ENCODE data around the gene VSTM5.
"Not testable (repeated sequence)": the region's sequence is repeated elsewhere in the genome, so short reads cannot be mapped to it uniquely, and the experiment has no call there.

The VSTM5 gene, protein sequence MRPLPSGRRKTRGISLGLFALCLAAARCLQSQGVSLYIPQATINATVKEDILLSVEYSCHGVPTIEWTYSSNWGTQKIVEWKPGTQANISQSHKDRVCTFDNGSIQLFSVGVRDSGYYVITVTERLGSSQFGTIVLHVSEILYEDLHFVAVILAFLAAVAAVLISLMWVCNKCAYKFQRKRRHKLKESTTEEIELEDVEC
- long read RNA-seq, donor 1, result 0 reads
- long read RNA-seq, donor 2, result 0 reads
- long read RNA-seq, donor 3, result 0 reads
- long read RNA-seq, donor 4, result 0 reads
- long read RNA-seq, donor 5, result 0 reads
- long read RNA-seq, donor 6, result 0 reads
- long read RNA-seq, donor 7, result 0 reads
- long read RNA-seq, donor 8, partial matches to known transcripts, result 0 of 1 reads
- long read RNA-seq, donor 8, other reads (novel, unspliced or antisense), result 0 of 1 reads

DNA sequence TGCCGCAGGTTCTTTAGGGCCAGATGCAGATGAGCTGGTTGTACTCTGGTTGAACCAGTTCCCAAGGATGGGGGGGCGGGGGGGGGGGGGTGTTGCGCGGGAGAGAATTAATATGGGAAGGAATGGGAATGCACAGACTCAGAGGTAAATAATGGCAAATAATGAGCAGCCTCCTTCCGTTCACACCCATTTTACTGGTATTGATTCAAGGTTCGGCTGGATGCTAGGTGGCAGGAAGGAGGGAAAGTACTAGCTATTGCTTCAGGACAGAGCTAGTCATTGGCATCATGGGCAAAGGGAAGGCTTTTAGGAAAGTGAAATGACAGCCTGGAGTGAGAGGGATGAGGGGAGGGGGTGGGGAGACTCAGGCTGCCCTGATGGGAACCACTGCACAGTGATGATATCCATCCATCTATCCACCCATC lies at the start of gene VSTM5:
Gene VSTM5, minus strand, starts transcription at position 25 of the 425 bp plus-strand sequence. CDS start 116 bp downstream, outside the sequence.
- DNase-seq, result no peak

DNA sequence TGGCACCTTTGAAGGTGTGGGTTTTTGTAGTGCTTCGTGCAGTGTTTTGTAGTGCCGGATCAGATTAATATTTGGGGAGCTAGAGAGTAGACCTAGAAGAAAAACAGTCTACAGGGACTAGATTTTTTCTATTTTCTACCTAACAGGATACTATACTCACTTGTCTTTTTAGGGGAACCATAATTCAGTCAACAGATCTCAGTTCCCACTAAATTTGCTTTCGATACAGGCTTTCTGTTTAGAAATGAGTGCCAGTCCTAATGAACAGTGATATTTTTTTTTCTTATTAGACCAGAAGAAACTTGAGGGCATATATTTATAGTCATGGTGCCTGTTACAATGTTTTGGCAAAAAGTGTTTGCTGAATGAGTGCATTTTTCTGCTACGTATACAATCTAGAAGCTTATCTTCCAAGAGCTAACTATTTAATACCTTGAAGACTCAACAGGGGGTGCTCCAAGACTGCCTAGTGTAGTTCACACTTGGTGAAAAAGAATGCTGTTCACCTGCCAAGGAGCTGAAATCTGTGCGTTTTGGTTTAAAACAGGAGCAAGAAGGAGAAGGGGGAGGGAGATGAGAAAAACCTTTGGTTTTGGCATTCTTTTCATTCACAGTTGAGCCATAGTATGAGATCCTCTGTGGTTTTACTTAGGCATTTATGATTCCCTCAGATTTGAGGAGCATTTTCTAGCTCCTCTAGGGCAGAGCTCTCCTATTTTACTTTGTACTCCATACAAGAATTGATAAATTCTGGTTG lies 44.9 kb upstream of the VSTM5 start:
- peak; percentile 20 for DNase-seq

DNA sequence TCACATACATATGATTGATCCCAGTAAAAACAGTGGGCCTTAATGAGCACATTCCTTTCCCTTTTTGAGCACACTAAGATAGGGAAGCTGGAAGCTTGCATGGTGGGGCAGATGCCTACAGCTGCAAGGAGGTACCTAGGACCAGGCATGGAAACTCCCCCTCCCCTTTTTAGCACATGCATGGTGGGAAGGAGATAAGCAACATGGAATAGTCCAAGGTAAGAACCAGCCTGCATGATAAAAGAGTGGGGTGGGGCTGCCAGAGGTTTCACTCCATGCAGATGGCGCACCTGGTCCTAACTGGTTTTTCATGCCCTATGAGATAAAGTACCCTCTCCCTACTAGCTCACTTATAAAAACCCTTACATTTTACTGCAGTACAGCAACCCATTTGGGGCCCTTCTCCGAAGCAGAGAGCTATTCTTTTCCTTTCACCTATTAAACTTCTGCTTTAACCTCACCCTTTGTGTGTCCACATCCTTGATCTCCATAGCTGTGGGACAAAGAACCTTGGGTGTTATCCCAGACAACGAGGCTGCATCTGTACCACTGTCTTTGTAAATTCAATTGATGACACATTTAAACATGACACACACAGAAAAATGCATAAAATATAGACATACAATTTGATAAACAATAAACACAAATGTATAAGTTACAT lies 40.1 kb upstream of the VSTM5 start:
- DNase-seq, result no peak

DNA sequence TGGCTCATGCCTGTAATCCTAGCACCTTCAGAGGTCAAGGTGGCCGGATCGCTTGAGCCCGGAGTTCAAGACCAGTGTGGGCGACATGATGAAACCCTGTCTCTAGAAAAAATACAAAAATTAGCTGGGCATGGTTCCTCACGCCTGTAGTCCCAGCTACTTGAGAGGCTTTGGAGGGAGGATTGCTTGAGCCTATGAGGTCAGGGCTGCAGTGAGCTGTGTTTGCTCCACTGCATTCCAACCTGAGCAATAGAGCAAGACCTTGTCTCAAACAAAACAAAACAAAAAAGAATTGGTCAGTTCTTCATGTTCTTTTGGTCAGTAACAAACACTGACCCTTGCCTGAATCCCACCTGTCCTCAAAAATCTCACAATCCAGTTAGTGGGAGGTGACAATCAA lies 36.7 kb upstream of the VSTM5 start:
- no peak for DNase-seq

DNA sequence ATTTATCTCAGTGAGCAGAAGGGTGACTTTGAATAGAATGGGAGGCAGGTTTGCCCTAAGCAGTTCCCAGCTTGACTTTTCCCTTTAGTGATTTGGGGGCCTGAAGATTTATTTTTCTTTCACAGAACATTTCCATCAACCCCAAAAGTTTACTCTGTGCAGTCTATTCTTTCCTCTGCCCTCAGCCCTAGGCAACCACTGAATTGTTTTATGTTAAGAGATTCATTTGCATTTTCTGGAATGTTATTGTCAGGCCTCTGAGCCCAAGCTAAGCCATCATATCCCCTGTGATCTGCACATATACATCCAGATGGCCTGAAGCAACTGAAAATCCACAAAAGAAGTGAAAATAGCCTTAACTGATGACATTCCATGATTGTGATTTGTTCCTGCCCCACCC lies 28.7 kb upstream of the VSTM5 start:
- DNase-seq, result not testable (repeated sequence)

DNA sequence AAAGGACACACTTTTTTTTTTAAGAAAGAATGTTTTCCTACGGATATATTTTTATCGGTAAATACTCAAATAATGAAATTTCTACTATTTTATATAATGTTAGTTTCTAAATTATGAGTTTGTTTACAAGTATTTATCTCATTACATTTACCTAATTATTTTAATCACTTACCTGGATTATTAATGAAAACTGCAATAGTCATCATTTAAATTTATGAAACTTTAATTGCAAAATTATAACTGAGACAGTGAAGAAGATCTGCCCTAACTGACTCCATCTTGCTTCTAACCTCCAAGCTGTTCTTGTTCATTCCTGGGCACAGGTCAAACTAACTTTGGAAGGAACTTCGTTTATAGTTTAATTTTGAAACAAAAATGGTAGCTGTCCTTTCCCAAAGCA lies 25.2 kb upstream of the VSTM5 start:
- DNase-seq, result no peak

DNA sequence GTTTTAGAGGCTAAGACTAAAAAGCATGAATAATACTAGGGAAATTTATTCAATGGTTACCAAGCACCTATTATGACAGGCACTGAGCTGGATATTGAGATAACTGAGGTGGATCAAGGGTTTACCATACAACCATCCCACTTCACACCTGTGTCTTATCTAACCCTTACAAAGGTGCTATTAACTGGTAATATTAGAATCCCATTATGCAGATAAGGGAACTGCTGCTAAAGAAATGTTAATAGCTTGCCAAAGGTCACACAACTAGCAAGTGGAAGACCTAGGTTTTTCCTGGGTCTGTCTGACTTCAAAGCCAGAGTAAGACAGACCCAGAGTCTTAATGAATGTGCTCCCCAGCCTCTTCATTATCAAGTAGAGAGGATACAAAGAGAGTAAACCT lies 21.1 kb upstream of the VSTM5 start:
- no peak for DNase-seq

DNA sequence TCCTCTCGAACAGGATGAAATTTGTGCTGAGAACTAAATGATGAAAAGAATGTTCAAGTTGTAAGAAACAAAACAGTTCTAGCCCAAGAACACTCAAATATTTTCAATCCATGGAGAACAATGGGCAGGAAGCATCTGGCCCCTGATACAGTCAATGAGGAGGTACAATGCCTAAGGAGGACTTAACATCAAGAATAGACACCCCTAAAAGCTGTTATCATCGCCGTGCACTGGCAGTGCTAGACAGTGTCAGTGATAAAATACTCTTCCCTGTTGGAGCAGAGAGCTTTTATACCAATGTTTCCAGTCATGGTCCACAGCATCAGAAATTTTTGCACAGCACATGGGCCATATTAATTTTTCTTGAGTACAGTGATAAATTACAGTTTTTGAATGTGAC lies 20.2 kb upstream of the VSTM5 start:
- DNase-seq, result no peak

DNA sequence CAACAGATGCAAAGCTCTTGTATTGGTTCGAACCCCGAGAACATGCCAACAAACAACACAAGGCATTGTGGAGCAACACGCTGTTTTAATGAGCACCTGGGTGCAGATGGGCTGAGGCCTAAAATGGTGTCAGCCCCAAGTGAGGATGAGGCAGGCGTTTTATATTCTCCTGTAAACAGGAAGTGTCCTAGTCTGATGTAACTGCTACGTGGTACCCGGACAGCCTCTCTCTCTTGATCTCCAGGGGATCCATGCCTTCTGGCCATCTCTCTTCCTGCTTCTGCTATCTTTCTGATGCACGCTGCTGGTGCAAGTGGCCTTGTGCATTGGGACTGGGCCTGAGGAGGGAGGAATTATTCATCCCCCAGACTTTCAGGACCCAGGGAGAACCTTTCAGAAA lies 19.4 kb upstream of the VSTM5 start:
- no peak for DNase-seq

DNA sequence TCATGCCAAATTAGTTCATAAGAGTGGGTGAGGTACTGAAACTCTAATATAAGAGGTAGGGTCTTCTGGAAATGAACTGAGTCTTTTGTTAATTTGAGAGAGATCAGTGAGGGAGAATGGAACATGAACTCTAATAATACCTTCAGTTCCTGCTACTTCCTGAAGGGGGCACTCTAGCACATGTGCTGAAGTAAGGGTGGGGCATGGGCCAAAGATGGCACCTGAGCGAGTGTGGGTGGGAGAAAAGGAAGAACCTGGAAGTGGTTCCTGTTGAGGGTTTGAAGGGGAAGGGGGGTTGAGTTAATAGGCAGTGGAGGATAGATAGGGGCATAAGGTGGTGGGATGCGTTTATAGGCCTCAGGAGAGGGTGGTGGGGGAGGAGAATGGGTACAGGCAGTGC lies 18.0 kb upstream of the VSTM5 start:
- DNase-seq, result not testable (repeated sequence)

DNA sequence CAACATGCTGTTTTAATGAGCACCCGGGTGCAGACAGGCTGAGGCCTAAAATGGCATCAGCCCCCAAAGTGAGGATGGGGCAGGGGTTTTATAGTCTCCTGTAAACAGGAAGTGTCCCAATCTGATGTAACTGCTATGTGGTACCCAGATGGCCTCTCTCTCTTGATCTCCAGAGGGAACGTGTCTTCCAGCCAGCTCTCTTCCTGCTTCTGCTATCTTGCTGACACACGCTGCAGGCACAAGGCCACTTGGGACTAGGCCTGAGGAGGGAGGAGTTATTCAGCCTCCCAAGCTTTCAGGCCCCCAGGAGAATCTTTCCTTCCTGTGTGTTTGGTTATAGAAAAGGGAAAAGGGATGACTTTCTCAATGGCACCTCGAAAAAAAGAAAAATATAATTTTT lies 11.4 kb upstream of the VSTM5 start:
- DNase-seq, result no peak

DNA sequence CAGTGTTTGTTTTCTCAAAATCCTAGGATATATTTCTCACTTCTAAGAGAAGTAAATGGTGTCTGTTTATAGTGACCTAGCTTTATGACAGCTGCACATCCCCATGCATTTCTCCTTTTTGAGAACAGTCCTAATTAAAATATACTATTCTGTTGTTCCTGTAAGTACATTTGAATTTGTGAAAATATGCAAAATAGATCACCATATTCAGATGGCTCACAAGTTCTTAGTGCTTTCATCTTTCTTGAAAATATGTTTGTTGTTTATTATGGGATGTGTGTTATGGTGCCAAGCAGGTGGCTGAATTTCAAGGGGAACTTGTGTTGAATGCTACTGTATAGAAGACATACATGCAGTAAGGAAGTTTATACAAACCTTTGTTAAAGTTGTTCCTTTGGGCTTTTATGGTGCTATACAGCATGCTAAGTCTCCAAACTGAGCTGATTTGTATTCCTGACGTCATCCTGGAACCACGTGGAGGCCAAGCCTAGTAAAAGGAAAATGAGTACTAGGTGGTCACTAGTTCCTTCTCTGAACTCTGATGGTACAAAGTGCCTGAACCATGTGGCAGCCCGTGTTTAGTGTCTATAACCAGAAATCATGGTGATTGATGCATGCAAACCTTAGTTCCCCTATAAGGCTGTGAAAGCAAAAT lies 7.8 kb upstream of the VSTM5 start:
- no peak for DNase-seq

DNA sequence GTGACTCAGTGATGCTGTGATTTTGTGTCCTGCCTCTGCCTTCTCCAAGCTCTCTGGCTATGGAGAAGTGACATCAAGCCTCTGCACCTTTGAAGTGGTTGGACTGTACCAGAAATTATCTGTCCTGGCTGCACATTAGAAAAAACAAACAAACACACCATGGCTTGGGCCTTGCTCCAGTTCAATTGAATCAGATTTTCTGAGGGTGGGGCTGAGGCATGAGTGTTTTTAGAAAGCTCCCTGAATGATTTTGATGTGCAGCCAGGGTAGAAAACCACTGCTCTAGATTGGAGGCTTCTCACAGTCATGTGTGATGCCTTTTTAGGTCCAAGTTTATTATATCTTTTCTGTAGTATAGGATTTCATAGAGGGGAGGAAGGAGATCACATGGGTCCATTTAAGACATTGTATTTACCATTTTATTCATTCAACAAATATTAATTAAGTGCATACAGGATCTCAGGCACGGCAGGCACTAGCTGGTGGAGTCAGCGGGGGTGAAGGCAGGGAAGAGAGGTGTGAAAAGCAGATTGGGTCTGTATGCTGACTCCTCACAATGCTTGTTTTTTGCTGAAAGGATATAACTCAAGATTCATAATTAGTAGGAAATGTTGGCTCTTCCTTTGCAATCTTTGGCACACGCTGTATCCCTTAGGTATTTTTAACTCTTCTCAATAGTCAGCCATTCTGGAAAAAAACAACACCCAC lies 7.1 kb upstream of the VSTM5 start:
- no peak for DNase-seq

DNA sequence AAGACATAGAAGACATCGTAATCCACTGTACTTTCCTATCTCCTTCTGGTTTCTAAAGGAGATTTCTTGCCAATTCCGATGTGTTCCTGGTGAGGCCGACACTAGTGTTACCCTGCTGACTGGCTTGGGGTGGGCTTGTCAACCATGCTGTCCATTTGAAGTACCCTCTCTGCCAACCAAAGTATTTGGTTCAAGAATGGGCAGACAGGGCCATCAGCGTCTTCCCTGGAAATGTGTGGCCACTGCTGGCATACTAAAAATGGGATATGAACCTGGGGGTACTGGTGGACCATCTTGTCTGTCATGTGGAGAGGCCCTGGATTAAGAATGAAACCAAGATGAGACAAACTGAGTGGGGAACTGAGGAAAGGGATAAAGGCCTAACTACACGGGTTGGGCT lies 1.8 kb upstream of the VSTM5 start:
- no peak for DNase-seq

DNA sequence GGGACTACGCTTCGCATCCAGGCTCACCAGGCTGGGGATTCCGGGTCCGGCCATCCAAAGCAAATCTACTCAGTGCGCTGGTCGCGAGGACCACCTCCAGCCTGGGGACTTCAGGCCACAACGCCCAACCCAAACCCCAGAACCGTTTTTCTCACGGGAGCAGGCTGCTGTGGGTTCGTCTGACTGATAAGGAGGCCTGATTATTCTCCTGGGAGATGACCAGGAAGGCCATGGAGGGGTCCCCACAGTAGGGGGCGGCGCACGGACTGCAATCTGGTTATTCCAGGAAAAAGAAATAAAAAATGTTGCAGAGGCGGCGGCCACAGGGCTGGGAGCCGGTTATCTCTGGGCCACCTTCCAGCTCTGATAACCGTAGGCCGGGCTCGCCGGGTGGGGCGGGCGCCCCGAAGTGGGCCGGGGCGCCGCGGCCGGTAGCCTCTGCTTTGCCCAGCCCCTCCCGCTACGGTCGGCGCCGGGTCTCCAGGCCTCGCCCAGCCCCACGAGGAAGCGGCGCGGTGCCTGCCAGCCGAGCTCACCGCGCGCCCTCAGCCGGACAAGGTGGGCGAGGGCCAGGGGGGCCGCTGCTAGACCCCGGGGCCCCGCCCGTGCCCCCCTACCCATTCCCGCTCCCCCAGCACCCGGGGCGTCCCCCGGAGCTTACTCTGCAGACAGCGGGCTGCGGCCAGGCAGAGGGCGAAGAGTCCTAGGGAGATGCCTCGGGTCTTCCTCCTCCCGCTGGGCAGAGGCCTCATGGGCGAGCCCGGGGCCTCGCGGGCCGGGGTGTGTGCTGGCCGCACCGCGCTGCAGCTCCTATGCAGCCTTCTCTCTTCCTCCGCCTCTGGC lies 446 bp downstream of the VSTM5 start:
- DNase-seq, result peak; percentile 74

DNA sequence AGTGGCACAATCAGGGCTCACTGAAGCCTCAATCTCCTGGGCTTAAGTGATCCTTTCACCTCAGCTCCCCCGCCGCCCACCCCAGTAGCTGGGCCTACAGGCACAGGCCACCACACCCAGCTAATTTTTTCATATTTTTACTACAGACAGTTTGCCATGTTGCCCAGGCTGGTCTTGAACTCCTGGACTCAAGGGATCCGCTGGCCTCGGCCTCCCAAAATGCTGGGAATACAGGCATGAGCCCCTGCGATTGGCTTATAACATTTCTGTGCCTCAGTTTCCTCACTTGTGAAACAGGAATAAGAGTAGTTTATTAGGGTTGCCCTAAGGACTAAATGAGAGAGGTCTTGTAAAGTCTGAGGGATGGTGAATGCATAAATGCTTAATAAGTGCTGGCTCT lies 1.2 kb downstream of the VSTM5 start:
- no peak for DNase-seq

DNA sequence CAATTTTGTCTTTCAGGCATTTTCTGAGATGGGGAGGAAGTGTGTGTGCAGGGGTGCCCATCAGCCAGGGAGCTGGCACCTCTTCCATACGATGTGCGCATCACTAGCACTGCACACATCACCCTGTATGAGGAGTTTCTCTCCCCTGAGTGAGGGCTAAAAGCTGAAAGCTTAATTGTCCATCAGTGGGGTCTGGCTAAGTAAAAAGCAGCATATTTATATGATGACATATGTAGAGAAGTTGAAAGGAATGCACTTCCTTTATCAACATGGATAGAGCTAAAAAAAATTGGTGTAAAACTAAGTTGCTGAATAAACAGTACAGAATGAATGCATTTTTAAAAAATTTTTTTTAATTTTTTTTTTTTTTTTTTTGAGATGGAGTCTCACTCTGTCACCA lies 4.0 kb downstream of the VSTM5 start:
- no peak for DNase-seq

DNA sequence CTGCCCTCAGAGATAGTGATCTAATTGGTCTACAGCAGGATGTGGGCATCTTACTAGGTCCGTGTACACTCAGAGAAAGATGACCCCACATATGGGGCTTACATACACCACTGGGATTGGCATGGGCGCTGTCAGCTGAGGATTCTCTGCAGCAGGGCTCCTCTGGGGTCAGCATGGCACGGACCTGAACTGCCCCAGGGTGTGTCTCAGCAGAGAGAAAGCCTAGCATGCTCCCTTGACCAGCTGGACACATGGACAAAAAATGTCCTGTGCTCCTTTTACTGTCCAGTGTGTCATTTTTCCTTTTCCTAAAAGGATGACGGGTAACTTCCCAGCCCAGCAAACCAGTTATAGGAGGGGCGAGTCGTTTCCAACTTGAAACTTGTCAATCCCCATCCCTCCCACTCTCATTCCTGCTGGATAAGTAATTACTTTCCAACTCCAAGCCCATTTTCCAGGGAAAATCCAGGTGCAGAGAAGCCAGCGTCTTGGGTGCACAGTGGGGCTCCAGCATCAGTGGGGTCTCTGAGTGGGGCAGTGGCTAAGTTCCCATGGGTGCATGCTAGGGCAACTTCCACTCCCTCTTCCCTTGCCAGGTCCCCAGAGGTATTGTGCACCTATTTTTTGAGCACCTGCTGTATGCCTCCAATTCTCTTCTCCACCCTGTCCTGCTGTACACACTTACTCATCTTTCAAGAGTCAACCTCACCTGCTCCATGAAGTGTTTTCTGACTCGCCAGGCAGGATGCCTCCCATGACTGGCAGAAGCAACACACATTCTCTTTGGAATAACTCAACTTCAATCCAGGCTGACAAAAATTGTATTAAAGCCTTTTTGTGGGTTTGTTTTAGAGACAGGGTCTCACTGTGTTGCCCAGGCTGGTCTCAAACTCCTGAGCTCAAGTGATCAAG lies 5.0 kb downstream of the VSTM5 start:
- DNase-seq, result no peak

DNA sequence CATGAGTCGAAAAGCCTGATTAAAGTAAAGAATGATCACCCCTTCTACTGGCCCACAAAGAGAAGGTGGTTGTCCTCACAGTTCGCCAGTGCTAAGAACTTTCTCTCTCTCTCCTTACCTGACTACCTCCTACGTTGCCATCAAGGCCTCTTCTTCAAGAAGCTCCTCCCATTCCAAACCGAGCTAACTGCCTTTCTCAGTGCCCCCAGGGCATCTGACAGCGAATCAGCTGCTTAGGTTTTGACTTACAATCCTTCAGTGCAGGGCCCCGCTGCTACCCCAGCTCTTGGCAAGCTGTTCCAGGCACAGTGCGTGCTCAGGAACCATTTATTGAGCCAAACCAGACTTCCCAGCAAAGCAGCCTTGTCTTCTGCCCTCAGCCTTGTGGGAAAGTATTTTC lies 5.8 kb downstream of the VSTM5 start:
- DNase-seq, result no peak

DNA sequence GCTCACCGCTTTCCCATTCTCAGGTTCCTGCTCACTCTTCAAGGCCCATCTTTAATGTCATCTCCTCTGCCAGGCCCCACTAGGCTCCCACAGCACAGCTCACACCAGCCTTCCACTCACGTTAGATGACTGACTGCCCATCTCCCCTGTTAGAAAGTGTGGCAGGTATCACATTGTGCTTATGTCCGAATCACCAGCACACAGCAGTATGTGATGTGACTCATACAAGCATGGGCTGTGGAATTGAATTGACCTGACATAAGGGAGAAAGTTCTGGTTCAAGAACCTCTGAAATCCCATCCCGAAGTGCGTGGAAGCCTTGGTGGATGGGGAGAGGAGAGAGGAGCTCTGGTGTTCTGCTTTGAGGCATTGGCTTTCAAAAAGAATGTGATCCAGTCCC lies 6.5 kb downstream of the VSTM5 start:
- no peak for DNase-seq
